ENCODE data around the gene UBE2F.

DNA sequence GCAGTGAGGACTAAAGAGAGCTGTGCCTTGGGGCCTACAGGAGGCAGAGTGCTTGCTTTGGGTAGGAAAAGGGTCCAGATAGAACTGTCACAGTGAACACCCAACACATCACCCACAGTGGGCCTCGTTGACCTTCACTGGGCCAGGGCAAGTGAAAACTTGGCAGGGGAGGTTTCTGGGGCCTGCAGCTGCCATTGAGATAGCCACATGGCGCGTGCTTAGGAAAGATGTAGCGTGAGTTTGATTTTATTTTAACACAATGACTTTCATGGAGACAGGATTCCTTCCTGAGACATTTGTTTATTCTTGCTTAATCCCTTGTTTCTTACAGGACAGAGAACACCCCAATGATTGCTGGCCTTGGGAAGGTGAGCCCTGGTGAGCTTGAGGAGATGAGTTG lies 124.1 kb downstream of the UBE2F start:
- no peak for TF ChIP-seq ELF4 (IDR thresholded peaks at IDR 0.05)
- no peak for TF ChIP-seq SP1 (IDR thresholded peaks at IDR 0.05)
- TF ChIP-seq ARNT (IDR thresholded peaks at IDR 0.05): no peak
